Erythroblast (primary cell): ENCODE measurements around the gene SV2B.

Experiments
- DNase-seq, 2 experiments: peaks; one replicate each; lab custom pipeline; 2025; lab: John Stamatoyannopoulos, UW
- GATA1 ChIP-seq: IDR thresholded peaks from 2 replicates; pipeline ENCODE4 v1.6.1; 2011; ENCODE audit warnings: low read depth, mild to moderate bottlenecking, control low read depth, low read length, moderate library complexity
- POLR2A ChIP-seq: IDR thresholded peaks from 2 replicates; pipeline ENCODE4 v1.6.1; 2011; ENCODE audit warnings: mild to moderate bottlenecking, low read length

The SV2B gene

DNA sequence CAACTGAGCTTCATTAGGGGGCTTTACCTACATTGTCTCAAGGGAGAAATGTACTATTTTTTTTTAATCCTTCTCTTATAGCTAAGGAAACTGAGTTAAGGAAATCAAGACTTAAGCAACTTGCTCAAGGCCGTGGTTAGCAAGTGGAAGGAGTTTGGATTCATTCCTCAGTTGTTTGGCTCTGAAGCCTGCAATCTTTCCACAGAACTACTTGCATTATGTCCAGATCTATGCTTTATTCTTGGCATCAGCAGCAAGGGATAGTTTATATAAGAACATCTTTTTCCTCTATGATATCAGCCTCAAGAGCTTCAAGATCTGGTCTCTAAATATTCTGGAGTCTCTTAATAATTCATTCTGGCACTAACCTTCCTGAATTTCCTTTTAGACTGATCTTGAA lies 182.4 kb downstream of the SV2B start:
- TF ChIP-seq GATA1 (no peak), POLR2A (no peak)
- no peak for DNase-seq

GRCh38 chr15:91283155-91283554 lies 183.1 kb downstream of the SV2B start:
- DNase-seq: no peak
- no peak for TF ChIP-seq POLR2A
- TF ChIP-seq GATA1: no peak

DNA sequence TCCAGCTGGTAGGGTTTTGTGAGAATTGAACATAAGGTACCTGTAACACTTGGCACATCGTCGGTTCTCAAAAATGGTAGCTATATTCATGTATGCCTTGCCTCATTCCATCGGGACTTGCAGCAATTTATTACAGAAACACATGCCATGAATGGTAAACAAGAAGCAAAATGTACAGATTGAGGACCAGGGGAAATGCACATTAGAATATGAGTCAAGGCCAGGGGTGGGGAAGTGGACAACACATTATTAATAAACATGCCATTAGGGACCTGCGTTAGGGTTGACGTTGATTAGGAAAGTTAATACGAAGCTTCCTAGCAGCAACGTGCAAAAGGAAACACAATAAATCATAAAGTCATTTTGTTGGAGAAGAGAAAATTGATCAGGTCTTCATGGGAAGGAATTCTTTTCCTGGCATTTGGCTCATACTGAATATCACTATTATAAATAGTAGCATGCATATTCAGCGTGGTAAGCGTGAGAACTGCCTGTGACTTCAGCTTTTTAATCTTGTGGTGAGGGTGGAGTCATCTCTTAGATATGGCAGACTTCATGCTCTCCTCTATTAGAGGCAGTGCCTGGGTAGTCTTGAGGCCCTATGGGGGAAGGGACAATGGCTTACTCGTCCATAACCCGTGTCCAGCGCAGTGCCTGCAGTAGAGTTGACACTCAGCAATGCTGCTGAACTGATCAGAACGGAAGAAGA lies 184.9 kb downstream of the SV2B start:
- no peak for DNase-seq
- TF ChIP-seq GATA1 (no peak), POLR2A (no peak)

GRCh38 chr15:91289324-91289723 lies 189.3 kb downstream of the SV2B start:
- TF ChIP-seq GATA1: no peak
- DNase-seq: no peak

- TF ChIP-seq POLR2A: no peak
- TF ChIP-seq GATA1: no peak
- no peak for DNase-seq
Measured at GRCh38 chr15:91290553-91290952, 190.5 kb downstream of the SV2B start.

DNA sequence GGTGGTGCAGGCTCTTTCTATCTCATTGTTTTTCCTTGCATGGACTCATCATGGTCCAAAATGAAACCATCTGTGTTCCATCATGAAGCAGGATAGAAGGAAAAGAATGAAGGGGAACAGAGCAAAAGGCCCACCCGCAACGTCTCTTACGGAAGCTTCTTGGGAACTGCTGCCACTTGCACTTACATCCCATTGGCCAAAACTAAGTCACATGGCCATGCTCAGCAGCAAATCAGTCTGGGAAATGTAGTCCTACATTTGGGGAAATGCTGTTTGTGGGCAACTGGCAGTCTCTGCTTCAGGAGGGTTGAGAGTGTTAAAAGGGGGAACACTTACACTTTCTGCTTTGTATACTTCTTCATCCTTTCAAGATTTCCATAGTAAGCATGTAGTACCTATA lies 191.6 kb downstream of the SV2B start:
- TF ChIP-seq GATA1: no peak
- TF ChIP-seq POLR2A: no peak
- DNase-seq: peak in 1 of 2 experiments; percentile 19

- DNase-seq: no peak
- no peak for TF ChIP-seq GATA1
- no peak for TF ChIP-seq POLR2A
Measured at GRCh38 chr15:91294344-91294743, 194.3 kb downstream of the SV2B start.

- TF ChIP-seq POLR2A: no peak
- no peak for TF ChIP-seq GATA1
- DNase-seq: no peak
Measured at GRCh38 chr15:91294795-91295194, 194.7 kb downstream of the SV2B start.

- TF ChIP-seq GATA1: no peak
- no peak for TF ChIP-seq POLR2A
Measured at GRCh38 chr15:91298101-91298500, 198.0 kb downstream of the SV2B start.

GRCh38 chr15:91302588-91303439 lies 202.8 kb downstream of the SV2B start:
- DNase-seq: peak; percentile 54 to 77
- TF ChIP-seq GATA1 (no peak), POLR2A (no peak)

More at GRCh38 chr15:91298101-91298500, 198.0 kb downstream of the SV2B start:
- no peak for DNase-seq

- TF ChIP-seq POLR2A (no peak), GATA1 (no peak)
- DNase-seq: no peak
Measured at GRCh38 chr15:91304210-91304609, 204.2 kb downstream of the SV2B start.

GRCh38 chr15:91304786-91305185 lies 204.7 kb downstream of the SV2B start:
- TF ChIP-seq GATA1: no peak
- TF ChIP-seq POLR2A: no peak
- DNase-seq: no peak

- TF ChIP-seq GATA1: no peak
- TF ChIP-seq POLR2A: no peak
- DNase-seq: no peak
Measured at GRCh38 chr15:91306144-91306543, 206.1 kb downstream of the SV2B start.

DNA sequence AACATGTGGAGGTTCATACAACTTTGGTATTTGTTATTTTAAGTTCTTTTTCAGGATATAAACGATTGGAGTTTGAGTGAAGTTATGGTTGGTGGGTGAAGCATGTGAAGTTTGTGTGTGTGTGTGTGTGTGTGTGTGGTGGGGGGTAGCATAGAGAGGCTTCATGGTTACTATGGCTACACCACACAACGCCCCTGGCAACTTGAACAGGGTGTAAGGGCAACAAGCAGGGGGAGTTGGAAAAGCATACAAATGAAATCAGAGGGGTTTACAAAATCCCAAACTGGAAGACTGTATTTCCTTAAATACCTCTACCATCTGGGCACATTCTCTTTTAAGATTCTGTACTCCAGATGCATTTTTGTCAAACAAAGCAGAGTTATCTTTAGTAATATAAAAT lies 207.5 kb downstream of the SV2B start:
- DNase-seq: no peak
- TF ChIP-seq GATA1 (no peak), POLR2A (no peak)

- no peak for DNase-seq
- TF ChIP-seq POLR2A (no peak), GATA1 (no peak)
Measured at GRCh38 chr15:91308199-91308598, 208.1 kb downstream of the SV2B start.
